Loucy (cell line): Measurements from ENCODE around the gene RBM6.

ENCODE experiments used
- CTCF ChIP-seq: fragments of 200-600 bp; sonication (generic); conservative IDR thresholded peaks from 2 replicates; pipeline ENCODE4 v1.5.1; 2014; ENCODE audit warnings: mild to moderate bottlenecking, antibody characterized with exemption, low read length
- EZH2phosphoT487 ChIP-seq: fragments of 200-600 bp; IDR thresholded peaks from 2 replicates; pipeline ENCODE4 v1.6.1; 2018; ENCODE audit warnings: antibody characterized with exemption, mild to moderate bottlenecking, moderate library complexity, borderline replicate concordance

GRCh38 chr3:50100386-50100785, 160.4 kb downstream of the RBM6 start:
- TF ChIP-seq CTCF (no peak), EZH2phosphoT487 (no peak)
